ENCODE results near the gene SLC40A1.

- TF ChIP-seq CTCF (IDR thresholded peaks at IDR 0.05) (no peak), POLR2A (IDR thresholded peaks at IDR 0.05) (no peak)
These were observed 55.8 kb downstream of the SLC40A1 start for GRCh38 chr2:189524746-189525145.
